Measurements from ENCODE around the gene ERP44.

DNA sequence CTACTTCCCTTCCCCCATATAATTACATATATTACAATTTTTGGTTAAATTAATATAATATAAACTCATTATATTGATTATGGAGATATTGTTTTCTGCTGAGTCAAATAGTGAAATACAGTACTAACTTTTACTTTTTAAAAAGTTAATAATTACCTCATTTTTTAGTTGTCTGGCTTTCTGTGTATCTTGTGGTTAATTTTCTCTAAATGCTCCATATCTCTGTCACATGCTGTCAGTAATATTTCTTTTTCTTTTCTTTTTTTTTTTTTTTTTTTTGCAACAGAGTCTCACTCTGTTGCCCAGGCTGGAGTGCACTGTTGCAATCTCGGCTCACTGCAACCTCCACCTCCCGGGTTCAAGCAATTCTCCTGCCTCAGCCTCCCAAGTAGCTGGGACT lies 169.1 kb downstream of the ERP44 start:
- TF ChIP-seq, protein P1, sequence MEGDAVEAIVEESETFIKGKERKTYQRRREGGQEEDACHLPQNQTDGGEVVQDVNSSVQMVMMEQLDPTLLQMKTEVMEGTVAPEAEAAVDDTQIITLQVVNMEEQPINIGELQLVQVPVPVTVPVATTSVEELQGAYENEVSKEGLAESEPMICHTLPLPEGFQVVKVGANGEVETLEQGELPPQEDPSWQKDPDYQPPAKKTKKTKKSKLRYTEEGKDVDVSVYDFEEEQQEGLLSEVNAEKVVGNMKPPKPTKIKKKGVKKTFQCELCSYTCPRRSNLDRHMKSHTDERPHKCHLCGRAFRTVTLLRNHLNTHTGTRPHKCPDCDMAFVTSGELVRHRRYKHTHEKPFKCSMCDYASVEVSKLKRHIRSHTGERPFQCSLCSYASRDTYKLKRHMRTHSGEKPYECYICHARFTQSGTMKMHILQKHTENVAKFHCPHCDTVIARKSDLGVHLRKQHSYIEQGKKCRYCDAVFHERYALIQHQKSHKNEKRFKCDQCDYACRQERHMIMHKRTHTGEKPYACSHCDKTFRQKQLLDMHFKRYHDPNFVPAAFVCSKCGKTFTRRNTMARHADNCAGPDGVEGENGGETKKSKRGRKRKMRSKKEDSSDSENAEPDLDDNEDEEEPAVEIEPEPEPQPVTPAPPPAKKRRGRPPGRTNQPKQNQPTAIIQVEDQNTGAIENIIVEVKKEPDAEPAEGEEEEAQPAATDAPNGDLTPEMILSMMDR (IDR thresholded peaks at IDR 0.05; ENCODE audit: insufficient read depth, low read length) = no peak
- TF ChIP-seq, protein P2, sequence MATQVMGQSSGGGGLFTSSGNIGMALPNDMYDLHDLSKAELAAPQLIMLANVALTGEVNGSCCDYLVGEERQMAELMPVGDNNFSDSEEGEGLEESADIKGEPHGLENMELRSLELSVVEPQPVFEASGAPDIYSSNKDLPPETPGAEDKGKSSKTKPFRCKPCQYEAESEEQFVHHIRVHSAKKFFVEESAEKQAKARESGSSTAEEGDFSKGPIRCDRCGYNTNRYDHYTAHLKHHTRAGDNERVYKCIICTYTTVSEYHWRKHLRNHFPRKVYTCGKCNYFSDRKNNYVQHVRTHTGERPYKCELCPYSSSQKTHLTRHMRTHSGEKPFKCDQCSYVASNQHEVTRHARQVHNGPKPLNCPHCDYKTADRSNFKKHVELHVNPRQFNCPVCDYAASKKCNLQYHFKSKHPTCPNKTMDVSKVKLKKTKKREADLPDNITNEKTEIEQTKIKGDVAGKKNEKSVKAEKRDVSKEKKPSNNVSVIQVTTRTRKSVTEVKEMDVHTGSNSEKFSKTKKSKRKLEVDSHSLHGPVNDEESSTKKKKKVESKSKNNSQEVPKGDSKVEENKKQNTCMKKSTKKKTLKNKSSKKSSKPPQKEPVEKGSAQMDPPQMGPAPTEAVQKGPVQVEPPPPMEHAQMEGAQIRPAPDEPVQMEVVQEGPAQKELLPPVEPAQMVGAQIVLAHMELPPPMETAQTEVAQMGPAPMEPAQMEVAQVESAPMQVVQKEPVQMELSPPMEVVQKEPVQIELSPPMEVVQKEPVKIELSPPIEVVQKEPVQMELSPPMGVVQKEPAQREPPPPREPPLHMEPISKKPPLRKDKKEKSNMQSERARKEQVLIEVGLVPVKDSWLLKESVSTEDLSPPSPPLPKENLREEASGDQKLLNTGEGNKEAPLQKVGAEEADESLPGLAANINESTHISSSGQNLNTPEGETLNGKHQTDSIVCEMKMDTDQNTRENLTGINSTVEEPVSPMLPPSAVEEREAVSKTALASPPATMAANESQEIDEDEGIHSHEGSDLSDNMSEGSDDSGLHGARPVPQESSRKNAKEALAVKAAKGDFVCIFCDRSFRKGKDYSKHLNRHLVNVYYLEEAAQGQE (IDR thresholded peaks at IDR 0.05; ENCODE audit: insufficient replicate concordance, low read depth) = no peak
- no peak for TF ChIP-seq POLR2AphosphoS5 (IDR thresholded peaks at IDR 0.05; ENCODE audit: low read depth)
